ACC112 (cell line): Measurements from ENCODE around the gene RASD1.
A peak's percentile ranks its signal among the peaks of the same experiment; 100 is the strongest.

Experiments
- H2AFZ ChIP-seq: fragments of 200-600 bp; sonication (generic); one replicate; pipeline ENCODE4 v1.6.0; 2017; ENCODE audit warnings: antibody characterized with exemption, low read length; ENCODE audit not compliant: unreplicated experiment
- H3K27ac ChIP-seq: fragments of 200-600 bp; sonication (generic); 2 replicates; pipeline ENCODE4 v1.5.1; 2014; ENCODE audit warnings: low read depth, mild to moderate bottlenecking, antibody characterized with exemption, low read length, moderate library complexity
- H3K27me3 ChIP-seq: fragments of 200-600 bp; sonication (generic); 2 replicates; pipeline ENCODE4 v1.6.1; 2014; ENCODE audit warnings: mild to moderate bottlenecking, antibody characterized with exemption, low read length, moderate library complexity, mixed read lengths; ENCODE audit not compliant: insufficient read depth
- H3K36me3 ChIP-seq: fragments of 200-600 bp; sonication (generic); 2 replicates; pipeline ENCODE4 v1.6.1; 2016; ENCODE audit warnings: mild to moderate bottlenecking, antibody characterized with exemption, low read length, moderate library complexity, mixed read lengths; ENCODE audit not compliant: insufficient read depth
- H3K4me1 ChIP-seq: fragments of 200-600 bp; sonication (generic); one replicate; pipeline ENCODE4 v1.6.1; 2016; ENCODE audit warnings: low read length, mixed read lengths; ENCODE audit not compliant: insufficient read depth, unreplicated experiment, control insufficient read depth
- H3K4me3 ChIP-seq: fragments of 200-600 bp; sonication (generic); 2 replicates; pipeline ENCODE4 v1.5.1; 2014; ENCODE audit warnings: mild to moderate bottlenecking, low read depth, low read length
- H3K79me2 ChIP-seq: fragments of 200-600 bp; sonication (generic); one replicate; pipeline ENCODE4 v1.6.0; 2016; ENCODE audit warnings: low read length; ENCODE audit not compliant: control insufficient read depth, unreplicated experiment, insufficient read depth

The RASD1 gene

GRCh38 chr17:17503566-17504130 is 7.5 kb upstream of the RASD1 start:
- Histone ChIP-seq H3K4me3 (no peak overlapping the region), H3K4me1 (no peaks in the 10 kb centered on the region), H3K79me2 (no peaks in the 10 kb centered on the region), H3K27ac (no peak overlapping the region), H2AFZ (no peak overlapping the region), H3K27me3 (no peaks in the 10 kb centered on the region), H3K36me3 (no peaks in the 10 kb centered on the region)

- Histone ChIP-seq H3K36me3 (no peaks in the 10 kb centered on the region), H3K4me3 (no peak overlapping the region), H3K4me1 (no peaks in the 10 kb centered on the region), H3K79me2 (no peaks in the 10 kb centered on the region), H3K27me3 (no peaks in the 10 kb centered on the region), H3K27ac (no peak overlapping the region), H2AFZ (no peak overlapping the region)
Observed at GRCh38 chr17:17502741-17503565, 6.8 kb upstream of the RASD1 start.

DNA sequence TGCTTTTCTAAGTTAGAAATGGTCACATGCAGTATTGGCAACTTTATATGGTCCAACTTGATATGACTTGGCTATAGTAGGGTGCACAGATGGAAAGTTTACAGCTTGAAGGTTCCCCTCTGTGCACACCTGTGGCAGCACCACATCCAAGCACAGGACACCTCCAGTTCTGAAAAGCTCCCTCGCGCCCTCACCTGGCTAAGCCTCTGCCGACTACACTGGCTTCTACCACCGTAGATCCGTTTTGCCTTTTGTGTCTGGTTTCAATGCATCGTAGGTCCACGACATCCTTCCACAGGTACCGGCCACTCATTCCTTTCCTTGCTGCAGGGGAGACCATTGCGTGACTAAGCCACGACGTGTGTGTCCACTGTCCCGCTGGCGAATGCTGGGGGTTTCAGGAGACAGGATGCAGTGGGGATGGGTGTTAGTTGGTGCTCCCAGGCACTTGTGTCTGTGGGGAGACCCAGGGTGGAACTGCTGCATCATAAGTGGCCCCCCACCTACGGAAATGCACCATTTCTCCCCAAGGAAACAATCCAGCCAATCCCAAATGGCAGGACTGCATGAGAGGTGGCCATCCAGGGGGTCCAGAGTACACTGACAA is 4.9 kb upstream of the RASD1 start:
- Histone ChIP-seq H3K27me3 (no peaks in the 10 kb centered on the region), H3K79me2 (no peaks in the 10 kb centered on the region), H3K36me3 (no peaks in the 10 kb centered on the region), H3K27ac (no peak overlapping the region), H3K4me1 (peaks cover 5% of the 10 kb centered on the region), H2AFZ (no peak overlapping the region), H3K4me3 (no peak overlapping the region)

DNA sequence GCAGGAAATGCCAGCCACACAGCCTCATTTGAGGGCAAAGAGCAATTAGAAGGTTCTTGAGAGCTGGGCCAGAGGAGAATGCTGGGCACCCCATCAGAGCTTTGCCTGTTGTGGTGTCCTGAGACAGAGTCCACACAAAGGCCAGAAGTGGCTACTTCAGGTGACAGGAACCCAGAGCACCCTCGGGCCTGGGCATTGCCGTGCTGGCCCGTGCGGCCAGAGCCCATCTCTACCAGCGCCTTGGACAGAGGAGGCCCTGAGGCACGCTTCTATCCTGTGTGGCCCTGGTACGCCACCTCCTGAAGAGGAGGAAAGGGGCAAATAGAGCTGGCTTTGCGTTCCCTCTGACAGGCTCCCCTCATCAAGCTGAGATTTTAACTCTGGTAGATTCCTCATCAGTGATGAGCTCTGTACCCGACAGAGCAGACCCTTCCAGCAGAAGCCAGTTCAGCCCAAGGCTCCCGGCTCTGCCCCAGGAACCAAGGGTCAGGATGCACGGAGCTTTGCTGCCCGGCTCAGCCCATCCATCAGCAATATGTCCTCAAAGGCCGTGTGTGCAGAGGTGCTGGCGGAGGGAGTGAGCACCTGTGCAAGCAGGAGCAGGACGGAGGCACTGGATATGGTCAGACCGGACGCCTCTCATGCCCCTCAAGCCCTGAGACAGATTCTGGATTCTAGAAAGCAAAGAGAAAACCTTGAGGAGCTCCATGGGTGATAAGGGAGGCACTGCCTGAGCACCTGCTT is 3.4 kb upstream of the RASD1 start:
- peaks cover 2% of the 10 kb centered on the region for H3K79me2 ChIP-seq
- no peak overlapping the region for H3K27ac ChIP-seq
- no peak overlapping the region for H3K4me3 ChIP-seq
- H3K4me1 ChIP-seq, result peaks cover 5% of the 10 kb centered on the region
- no peaks in the 10 kb centered on the region for H3K36me3 ChIP-seq
- no peak overlapping the region for H2AFZ ChIP-seq
- H3K27me3 ChIP-seq, result no peaks in the 10 kb centered on the region

DNA sequence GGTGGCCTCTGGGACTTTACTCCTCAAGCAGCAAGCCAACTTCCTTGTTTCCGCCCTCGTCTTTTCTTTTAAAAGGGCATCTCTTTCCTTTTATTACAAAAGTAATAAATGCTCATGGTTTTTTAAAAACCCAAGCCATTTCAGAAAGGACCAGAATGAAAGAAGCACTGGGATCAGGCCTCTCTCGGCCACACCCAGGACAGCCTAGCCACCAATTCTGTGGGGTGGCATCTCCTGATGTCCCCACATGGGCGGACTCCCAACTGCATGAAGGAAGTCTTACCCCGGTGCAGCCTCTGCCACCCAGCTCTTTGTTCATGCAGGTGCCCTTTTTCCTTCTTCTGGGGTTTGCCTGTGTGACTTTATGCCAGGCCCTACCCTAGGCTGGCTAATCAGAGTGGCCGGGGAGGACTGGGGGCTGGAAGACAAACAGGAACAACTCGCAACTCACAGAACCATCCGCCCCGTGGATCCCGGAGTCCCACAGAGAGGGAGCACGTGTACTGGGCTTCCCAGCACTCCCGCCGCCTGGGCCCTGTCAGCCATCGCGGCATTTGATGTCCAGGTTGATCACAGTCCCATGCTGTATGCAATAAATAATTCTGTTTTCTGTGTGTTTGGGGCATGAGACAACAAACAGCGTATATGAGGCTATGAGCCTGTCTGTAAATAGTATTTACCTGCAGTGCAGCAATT is 2.6 kb upstream of the RASD1 start:
- Histone ChIP-seq H3K79me2 (peaks cover 2% of the 10 kb centered on the region), H3K36me3 (no peaks in the 10 kb centered on the region), H3K4me3 (no peak overlapping the region), H3K27me3 (no peaks in the 10 kb centered on the region), H2AFZ (no peak overlapping the region), H3K27ac (no peak overlapping the region), H3K4me1 (peaks cover 5% of the 10 kb centered on the region)

- H3K4me3 ChIP-seq, result no peak overlapping the region
- no peak overlapping the region for H3K27ac ChIP-seq
- H3K36me3 ChIP-seq, result no peaks in the 10 kb centered on the region
- no peaks in the 10 kb centered on the region for H3K27me3 ChIP-seq
- peaks cover 5% of the 10 kb centered on the region for H3K4me1 ChIP-seq
- no peak overlapping the region for H2AFZ ChIP-seq
- H3K79me2 ChIP-seq, result peaks cover 2% of the 10 kb centered on the region
Observed at GRCh38 chr17:17497845-17498520, 1.8 kb upstream of the RASD1 start.

DNA sequence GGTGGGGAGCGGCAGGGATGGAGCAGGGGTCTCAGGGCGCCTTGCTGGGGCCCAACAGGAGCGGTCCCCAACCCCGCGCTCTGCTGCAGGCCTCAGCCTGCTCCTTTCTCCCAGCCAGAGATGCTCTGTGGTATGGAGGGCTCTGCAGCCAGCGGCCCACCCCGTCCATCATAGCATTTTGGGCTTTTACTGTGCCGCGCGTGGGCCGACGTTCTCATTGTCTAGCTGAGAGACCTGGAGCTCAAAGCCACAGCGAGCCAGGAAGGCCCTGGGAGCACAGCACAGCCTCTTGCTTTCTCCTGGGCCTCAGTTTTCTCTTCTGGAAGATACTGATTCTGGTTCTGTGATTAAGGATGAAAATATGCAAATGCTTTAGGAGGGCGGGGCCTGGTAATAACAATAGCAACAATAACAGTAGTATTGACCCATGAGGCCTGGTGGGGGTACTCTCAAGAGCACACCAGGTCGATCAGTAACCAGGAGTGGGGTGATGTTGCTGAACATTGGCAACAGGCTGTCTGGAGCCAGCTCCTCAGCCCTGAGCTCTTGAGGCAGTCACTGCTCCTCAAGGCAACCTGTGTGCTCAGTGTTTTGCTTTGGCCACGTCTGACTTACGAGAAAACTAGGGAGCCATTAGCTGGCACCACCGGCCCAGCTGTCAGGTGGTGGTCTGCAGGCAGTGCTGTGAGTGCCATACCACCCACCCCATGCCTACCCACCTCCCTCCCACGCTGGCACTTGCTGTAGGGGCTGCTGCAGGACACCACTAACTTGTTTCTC is 1.1 kb upstream of the RASD1 start:
- peak overlapping the region; percentile 90 for H3K4me3 ChIP-seq
- H3K4me1 ChIP-seq, result peaks cover 5% of the 10 kb centered on the region
- no peaks in the 10 kb centered on the region for H3K36me3 ChIP-seq
- H3K27ac ChIP-seq, result no peak overlapping the region
- H3K79me2 ChIP-seq, result peaks cover 2% of the 10 kb centered on the region
- H2AFZ ChIP-seq, result no peak overlapping the region
- no peaks in the 10 kb centered on the region for H3K27me3 ChIP-seq

- Histone ChIP-seq H3K4me3 (peak overlapping the region; percentile 90), H3K4me1 (peaks cover 5% of the 10 kb centered on the region), H3K79me2 (peaks cover 2% of the 10 kb centered on the region), H2AFZ (no peak overlapping the region), H3K36me3 (no peaks in the 10 kb centered on the region; the same call in 1 of the 2 replicates), H3K27ac (peak overlapping the region; percentile 48; the same call in 1 of the 2 replicates), H3K27me3 (no peaks in the 10 kb centered on the region)
Observed at GRCh38 chr17:17495536-17496188, 533 bp downstream of the RASD1 start.

DNA sequence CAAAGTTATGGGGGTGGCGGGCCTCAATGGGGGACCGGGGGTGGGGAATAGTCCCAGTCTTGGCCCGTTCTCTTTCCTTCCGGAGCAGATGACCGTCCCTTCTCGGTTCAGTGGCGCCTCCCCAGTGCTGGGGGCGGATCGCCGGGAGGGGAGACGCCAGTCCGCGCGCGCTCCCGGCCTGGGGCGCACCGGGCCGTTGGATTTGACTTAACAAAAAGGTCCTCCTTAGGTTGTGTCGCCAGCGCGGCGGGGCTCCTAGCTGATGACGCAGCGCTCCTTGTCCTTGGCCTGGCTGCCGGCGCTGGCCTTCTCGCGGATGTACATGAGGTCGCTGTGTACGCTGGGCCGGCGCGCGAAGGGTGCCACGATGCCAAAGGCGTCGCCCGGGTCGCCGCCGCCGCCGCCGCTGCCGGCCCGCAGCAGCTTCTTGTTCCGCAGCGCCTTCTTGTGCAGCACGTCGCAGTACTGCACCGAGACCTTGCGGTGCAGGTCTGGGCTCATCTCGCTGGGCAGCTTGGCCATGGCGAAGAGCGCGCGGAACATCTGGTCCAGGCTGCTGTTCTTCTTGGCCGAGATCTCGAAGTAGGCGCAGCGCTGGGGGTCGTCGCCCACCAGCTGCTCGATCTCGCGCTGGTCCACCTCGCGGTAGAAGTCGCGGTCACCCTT is 1.2 kb downstream of the RASD1 start:
- Histone ChIP-seq H3K4me3 (peak overlapping the region; percentile 90), H3K27ac (peak overlapping the region; percentile 48; the same call in 1 of the 2 replicates)

More for the DNA sequence above, 1.2 kb downstream of the RASD1 start:
- no peaks in the 10 kb centered on the region for H3K27me3 ChIP-seq
- no peak overlapping the region for H2AFZ ChIP-seq
- no peaks in the 10 kb centered on the region; the same call in 1 of the 2 replicates for H3K36me3 ChIP-seq
- peaks cover 5% of the 10 kb centered on the region for H3K4me1 ChIP-seq
- H3K79me2 ChIP-seq, result peaks cover 2% of the 10 kb centered on the region
